Endothelial cell of umbilical vein (primary cell): ENCODE measurements around the gene SCN9A. TPM values are rescaled to one million over a fixed set of nuclear protein-coding genes. Genes with fewer than 3 reads are reported as not detected.

Source experiments
- BruUV-seq: library from RNA; stranded (reverse); fragments of 400-500 nt; replicated peaks from 2 replicates; lab custom pipeline; 2021; lab: Mats Ljungman, UMichigan
- CTCF ChIA-PET: fragments of 300-600, 350-600 bp; sonication (Branson Sonifier 250); formaldehyde crosslinking; loops from one replicate; lab custom pipeline; 2021; ENCODE audit warnings: antibody characterized with exemption, inconsistent platforms; lab: Charles Lee
- POLR2A ChIA-PET: fragments of 300-600, 350-600 bp; sonication (Branson Sonifier 250); formaldehyde crosslinking; loops from one replicate; lab custom pipeline; 2021; ENCODE audit warnings: antibody characterized with exemption, inconsistent platforms; lab: Charles Lee
- DNase-seq: peaks from one replicate; pipeline ENCODE4 v3.0.0-alpha.2; 2011; ENCODE audit warnings: low read depth, low spot score
- FAIRE-seq: peaks from 2 replicates; lab custom pipeline; 2011; peaks lifted over from hg19 to GRCh38; lab: Jason Lieb, UNC
- H2AFZ ChIP-seq: 2 replicates; pipeline ENCODE4 v1.6.0; 2012; ENCODE audit warnings: low read depth, low read length, control low read depth, inconsistent platforms
- H3K27ac ChIP-seq: 2 replicates; pipeline ENCODE4 v1.5.1; 2011; ENCODE audit warnings: low read depth, mild to moderate bottlenecking, control low read depth, low read length, moderate library complexity; ENCODE audit not compliant: insufficient read depth
- H3K27me3 ChIP-seq, 2 experiments: 2 replicates each; pipeline versions ENCODE4 v1.6.0 to v1.6.1; 2011; ENCODE audit warnings: low read length in 2 of 2, mixed read lengths in 1 of 2; ENCODE audit not compliant: control insufficient read depth in 2 of 2, insufficient read depth in 2 of 2
- H3K36me3 ChIP-seq, 2 experiments: 2 replicates in 1 of 2; 3 replicates in 1 of 2; pipeline ENCODE4 v1.5.1; 2011; ENCODE audit warnings: low read length in 2 of 2, mild to moderate bottlenecking in 1 of 2, moderate library complexity in 1 of 2; ENCODE audit not compliant: control insufficient read depth in 2 of 2, insufficient read depth in 2 of 2; ENCODE audit errors: extremely low read depth in 1 of 2
- H3K4me1 ChIP-seq: 3 replicates; pipeline ENCODE4 v1.5.1; 2011; ENCODE audit warnings: mild to moderate bottlenecking, low read length; ENCODE audit not compliant: control insufficient read depth, insufficient read depth; ENCODE audit errors: extremely low read depth
- H3K4me2 ChIP-seq: 2 replicates; pipeline ENCODE4 v1.6.1; 2011; ENCODE audit warnings: low read length, control low read depth, mixed read lengths; ENCODE audit not compliant: insufficient read depth
- H3K4me3 ChIP-seq, 3 experiments: fragments of 200-600 bp in 1 of 3; sonication (generic), shearing (Covaris generic) in 1 of 3; replicated peaks in 1 of 3; 2 replicates each; pipeline ENCODE4 v1.5.1; 2011 to 2016; ENCODE audit warnings: control low read depth in 3 of 3, low read length in 3 of 3, mild to moderate bottlenecking in 2 of 3, inconsistent platforms in 1 of 3, low read depth in 1 of 3, moderate library complexity in 1 of 3; ENCODE audit not compliant: insufficient read depth in 1 of 3
- H3K79me2 ChIP-seq: 2 replicates; pipeline ENCODE4 v1.6.0; 2012; ENCODE audit warnings: low read length, inconsistent platforms; ENCODE audit not compliant: control insufficient read depth, insufficient read depth
- H3K9ac ChIP-seq: replicated peaks from 2 replicates; pipeline ENCODE3; 2011; ENCODE audit warnings: low read length, control low read depth; ENCODE audit not compliant: insufficient read depth; ENCODE audit errors: extremely low read depth
- H3K9me1 ChIP-seq: replicated peaks from 3 replicates; pipeline ENCODE4 v1.6.0; 2011; ENCODE audit warnings: mild to moderate bottlenecking, low read length; ENCODE audit not compliant: control insufficient read depth, insufficient read depth; ENCODE audit errors: extremely low read depth
- H3K9me3 ChIP-seq: replicated peaks from 2 replicates; pipeline ENCODE4 v1.5.1; 2012; ENCODE audit warnings: low read length, inconsistent platforms; ENCODE audit not compliant: control insufficient read depth, insufficient read depth
- H4K20me1 ChIP-seq: replicated peaks from 2 replicates; pipeline ENCODE3; 2011; ENCODE audit warnings: mild to moderate bottlenecking, low read length; ENCODE audit not compliant: control insufficient read depth, insufficient read depth; ENCODE audit errors: extremely low read depth
- CTCF ChIP-seq, 2 donors: IDR thresholded peaks; 1 replicate in 1 of 2; 2 replicates in 1 of 2; pipeline ENCODE4 v1.5.1; 2011; ENCODE audit warnings: low read length in 2 of 2, mild to moderate bottlenecking in 2 of 2, moderate library complexity in 2 of 2, control low read depth in 1 of 2, inconsistent platforms in 1 of 2, low read depth in 1 of 2; ENCODE audit not compliant: insufficient read depth in 1 of 2; ENCODE audit errors: extremely low read depth in 1 of 2
- EZH2 ChIP-seq: IDR thresholded peaks from 2 replicates; pipeline ENCODE4 v1.6.1; 2012; ENCODE audit warnings: borderline replicate concordance, low read depth, mild to moderate bottlenecking, moderate library complexity, low read length, inconsistent platforms; ENCODE audit not compliant: severe bottlenecking
- FOS ChIP-seq: IDR thresholded peaks from 2 replicates; pipeline ENCODE4 v1.6.1; 2011; ENCODE audit warnings: mild to moderate bottlenecking, low read length, moderate library complexity, borderline replicate concordance; ENCODE audit not compliant: insufficient read depth
- GATA2 ChIP-seq: IDR thresholded peaks from 2 replicates; pipeline ENCODE4 v1.7.0; 2011; ENCODE audit warnings: low read depth, mild to moderate bottlenecking, moderate library complexity, mixed read lengths, low read length; ENCODE audit not compliant: insufficient read length, insufficient read depth
- JUN ChIP-seq: IDR thresholded peaks from 2 replicates; pipeline ENCODE4 v1.6.1; 2011; ENCODE audit warnings: borderline replicate concordance, low read depth; ENCODE audit not compliant: insufficient read length, insufficient read depth
- MYC ChIP-seq: IDR thresholded peaks from one replicate; pipeline ENCODE4 v1.6.1; 2011; ENCODE audit warnings: mild to moderate bottlenecking, low read depth, low read length
- POLR2A ChIP-seq: IDR thresholded peaks from 2 replicates; pipeline ENCODE4 v1.6.1; 2012; ENCODE audit warnings: low read depth, mild to moderate bottlenecking, control low read depth, low read length
- POLR2AphosphoS5 ChIP-seq: IDR thresholded peaks from 2 replicates; pipeline ENCODE4 v1.6.1; 2012; ENCODE audit warnings: low read depth, mild to moderate bottlenecking, control low read depth, low read length, moderate library complexity; ENCODE audit not compliant: insufficient read depth
- dilution Hi-C: fragments of 300-500 bp; cut with MboI; formaldehyde crosslinking; loops from one replicate; pipeline ENCODE4 v1.15.0; 2019; ENCODE audit warnings: low sequenced_read_pairs; ENCODE audit not compliant: extremely low pct_ligation_motif_present
- intact Hi-C: fragments of 100-400 bp; cut with micrococcal nuclease; formaldehyde crosslinking; loops from one replicate; pipeline ENCODE4 v1.10.0; 2022
- polyA plus RNA-seq, 4 experiments: library from polyadenylated mRNA; depleted of rRNA in 3 of 4; stranded (reverse) in 3 of 4; unstranded in 1 of 4; fragments of >200 nt; gene quantifications; 2 replicates each; pipeline versions ENCODE4 v1.2.1 to v1.2.3, GENCODE V29; 2011 to 2012; ENCODE audit warnings: missing spikeins in 1 of 4
- total RNA-seq: library from RNA; stranded (reverse); gene quantifications from 2 replicates; pipeline ENCODE4 v1.2.3, GENCODE V29; 2021

SCN9A gene
- total and polyA plus RNA-seq, 2 donors (not counting 3 experiments of a cell fraction or from before 2014, with no cell fraction given): 0.88 to 1.6 TPM

GRCh38 chr2:166152064-166152463 is 223.7 kb downstream of the SCN9A start:
- no peak overlapping the region for H3K27ac ChIP-seq
- CTCF ChIA-PET: interaction anchor here (0.8 kb wide), 1 partner anchor 24 kb away, joined by 4 read pairs; the partner anchor contains the start of gene SCN1A
- no peaks in the 10 kb centered on the region for H3K36me3 ChIP-seq
- no peak overlapping the region for H3K4me3 ChIP-seq
- no peaks in the 10 kb centered on the region for H3K4me1 ChIP-seq
- DNase-seq (no peak), FAIRE-seq (no peak)
- intact Hi-C loops (no loop called here), dilution Hi-C loops (no loop called here)
- POLR2A ChIA-PET: no interaction called here
- BruUV-seq: no TSS peak
- no peaks in the 10 kb centered on the region for H4K20me1 ChIP-seq
- H3K79me2 ChIP-seq: no peaks in the 10 kb centered on the region
- no peaks in the 10 kb centered on the region for H3K9me3 ChIP-seq
- TF ChIP-seq FOS (no peak), EZH2 (no peak), POLR2A (no peak), GATA2 (no peak), CTCF (IDR thresholded peaks at IDR 0.05; ENCODE audit: extremely low read depth in 1 of 2, insufficient read depth in 1 of 2, low read depth in 1 of 2, low read length in 2 of 2) (no peak), POLR2AphosphoS5 (no peak), MYC (no peak), JUN (no peak)
- H3K9me1 ChIP-seq: no peaks in the 10 kb centered on the region
- H3K9ac ChIP-seq: no peak overlapping the region
- no peaks in the 10 kb centered on the region for H3K27me3 ChIP-seq
- H3K4me2 ChIP-seq: no peak overlapping the region
- no peak overlapping the region for H2AFZ ChIP-seq
